HepG2 (cell line): ENCODE results near the gene NFATC1.

ENCODE experiments used
- CEBPZ ChIP-seq: IDR thresholded peaks from 2 replicates; pipeline ENCODE4 v1.6.1; 2012; ENCODE audit warnings: low read length, improper control_type of control experiment
- CTCF ChIP-seq: sonication (generic); formaldehyde crosslinking; IDR thresholded peaks from 2 replicates; pipeline ENCODE4 v1.5.0; 2020; ENCODE audit warnings: mild to moderate bottlenecking, missing genetic modification reagents, moderate library complexity
- EP300 ChIP-seq, 3 experiments: sonication (generic) in 1 of 3; formaldehyde crosslinking in 1 of 3; IDR thresholded peaks; 2 replicates each; pipeline versions ENCODE4 v1.5.1 to v1.6.1; 2011 to 2020; ENCODE audit warnings: low read depth in 2 of 3, low read length in 2 of 3, borderline replicate concordance in 1 of 3, improper control_type of control experiment in 1 of 3, mild to moderate bottlenecking in 1 of 3, missing genetic modification reagents in 1 of 3, moderate library complexity in 1 of 3
- FOXC1 ChIP-seq: sonication (generic); formaldehyde crosslinking; IDR thresholded peaks from 2 replicates; pipeline ENCODE4 v1.8.0; 2022; ENCODE audit warnings: mild to moderate bottlenecking, missing genetic modification reagents, borderline replicate concordance
- MAFK ChIP-seq, 2 experiments: IDR thresholded peaks in 1 of 2; conservative IDR thresholded peaks in 1 of 2; 2 replicates each; pipeline ENCODE4 v1.6.1; 2011; ENCODE audit warnings: improper control_type of control experiment in 2 of 2, low read length in 2 of 2
- NFIB ChIP-seq: sonication (generic); formaldehyde crosslinking; IDR thresholded peaks from 2 replicates; pipeline ENCODE4 v1.9.0; 2021; ENCODE audit warnings: missing genetic modification reagents, mild to moderate bottlenecking, borderline replicate concordance
- PHF21A ChIP-seq: sonication (generic); formaldehyde crosslinking; IDR thresholded peaks from 2 replicates; pipeline ENCODE4 v1.5.0; 2020; ENCODE audit warnings: mild to moderate bottlenecking, missing genetic modification reagents
- POLR2A ChIP-seq, 2 experiments: IDR thresholded peaks; 2 replicates each; pipeline ENCODE4 v1.6.1; 2011; ENCODE audit warnings: low read depth in 2 of 2, low read length in 2 of 2, mild to moderate bottlenecking in 1 of 2, moderate library complexity in 1 of 2; ENCODE audit not compliant: insufficient read depth in 1 of 2
- RAD21 ChIP-seq: fragments of 450-650 bp; formaldehyde crosslinking; IDR thresholded peaks from 2 replicates; pipeline ENCODE4 v1.5.0; 2020; ENCODE audit warnings: mild to moderate bottlenecking
- TIGD3 ChIP-seq: sonication (generic); formaldehyde crosslinking; IDR thresholded peaks from 2 replicates; pipeline ENCODE4 v1.5.1; 2020; ENCODE audit warnings: mild to moderate bottlenecking, missing genetic modification reagents, borderline replicate concordance
- ZBTB2 ChIP-seq: sonication (generic); formaldehyde crosslinking; IDR thresholded peaks from 2 replicates; pipeline ENCODE4 v1.8.0; 2022; ENCODE audit warnings: low read depth, missing genetic modification reagents
- ZNF225 ChIP-seq: sonication (generic); formaldehyde crosslinking; IDR thresholded peaks from 2 replicates; pipeline ENCODE4 v1.4.0; 2020; ENCODE audit warnings: mild to moderate bottlenecking, missing genetic modification reagents
- ZNF768 ChIP-seq: sonication (generic); formaldehyde crosslinking; IDR thresholded peaks from 2 replicates; pipeline ENCODE4 v1.4.0; 2020; ENCODE audit warnings: missing genetic modification reagents

- TF ChIP-seq CTCF (CRISPR knock-in tag) (no peak), TIGD3 (CRISPR knock-in tag) (no peak), RAD21 (CRISPR knock-in tag) (no peak), MAFK (conservative IDR thresholded peaks at IDR 0.05 in 1 of 2, IDR thresholded peaks at IDR 0.05 in 1 of 2; ENCODE audit: low read length in 2 of 2) (no peak), EP300 (IDR thresholded peaks at IDR 0.05; ENCODE audit: low read depth in 2 of 2, low read length in 2 of 2) (no peak), EP300 (CRISPR knock-in tag; IDR thresholded peaks at IDR 0.05; ENCODE audit: borderline replicate concordance) (no peak), POLR2A (IDR thresholded peaks at IDR 0.05; ENCODE audit: insufficient read depth in 1 of 2, low read depth in 2 of 2, low read length in 2 of 2) (no peak), FOXC1 (CRISPR knock-in tag) (no peak), ZBTB2 (CRISPR knock-in tag) (no peak), PHF21A (CRISPR knock-in tag) (no peak), ZNF225 (CRISPR knock-in tag) (no peak), CEBPZ (no peak), ZNF768 (CRISPR knock-in tag) (no peak), NFIB (CRISPR knock-in tag) (no peak)
Measured at GRCh38 chr18:79459946-79460480, 64.3 kb downstream of the NFATC1 start.
